ENCODE data around the gene PF4V1. TPM values are rescaled to one million over a fixed set of nuclear protein-coding genes. Genes with fewer than 3 reads are reported as not detected.

The PF4V1 gene
- total RNA-seq, 6 experiments from 2014 or later: not detected

DNA sequence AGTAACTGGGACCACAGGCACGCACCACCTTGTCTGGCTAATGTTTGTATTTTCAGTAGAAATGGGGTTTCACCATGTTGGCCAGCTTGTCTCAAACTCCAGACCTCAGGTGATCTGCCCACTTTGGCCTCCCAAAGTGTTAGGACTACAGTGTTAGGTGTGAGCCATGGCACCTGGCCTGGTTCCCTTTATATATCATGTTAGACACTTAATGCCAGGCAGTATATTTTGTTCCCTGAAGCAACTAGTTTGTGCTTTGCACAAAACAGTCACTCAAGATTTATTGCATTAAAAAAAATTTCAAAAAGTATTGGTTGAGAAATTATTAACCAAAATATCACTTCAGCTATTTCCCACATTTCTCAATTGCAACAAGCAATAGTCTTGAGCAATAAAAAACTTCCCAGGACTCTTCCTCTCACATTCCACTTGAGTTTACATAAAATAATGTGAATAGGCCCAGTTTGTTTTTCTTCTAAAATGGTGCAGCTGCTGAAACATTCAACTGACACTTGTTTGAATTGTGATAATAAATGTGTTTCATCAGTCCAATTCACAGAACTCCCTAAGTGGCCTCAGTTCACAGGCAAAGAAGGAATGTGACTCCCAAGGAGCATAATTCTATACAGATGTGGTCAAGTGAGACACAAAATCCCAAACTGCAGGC, 38.8 kb downstream of the PF4V1 start:
- DNase-seq (no peak), ATAC-seq (peak in 1 of 4 donors; percentile 17)
- Histone ChIP-seq H3K27ac (no peak overlapping the region), H3K4me1 (no peaks in the 10 kb centered on the region), H3K4me3 (no peak overlapping the region), H3K36me3 (no peaks in the 10 kb centered on the region), H3K27me3 (no peaks in the 10 kb centered on the region), H3K9me3 (no peaks in the 10 kb centered on the region)
- no peak for TF ChIP-seq POLR2A (IDR thresholded peaks at IDR 0.05)
- 86% methylated on average over 1 of the region's 1 CpG for WGBS (ENCODE audit: insufficient coverage, low coverage, low lambda C conversion rate, missing lambda C conversion rate)
- intact Hi-C loops (cut with DNase I): no loop called here

DNA sequence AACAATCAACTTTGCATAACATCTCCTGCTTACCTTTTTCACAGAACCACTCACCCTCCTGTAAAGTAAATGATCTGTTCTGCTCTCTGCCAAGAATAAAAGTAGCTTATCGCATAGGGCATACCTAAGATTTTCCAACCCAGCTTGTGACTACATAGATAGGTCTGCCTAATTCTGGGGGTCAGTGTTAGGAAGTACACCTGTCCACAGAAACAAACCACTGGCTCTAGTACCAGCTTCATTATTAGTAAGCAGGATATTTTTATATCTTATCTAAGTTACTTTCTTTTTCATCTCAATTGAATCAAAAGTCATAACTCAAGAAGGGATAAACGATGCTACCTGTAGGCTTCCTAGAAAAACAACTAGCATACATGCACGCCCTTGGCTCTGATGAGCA, 39.9 kb downstream of the PF4V1 start:
- no peak for ATAC-seq
- intact Hi-C loops (cut with DNase I): no loop called here

GRCh38 chr4:73894001-73894400, 40.9 kb downstream of the PF4V1 start:
- ATAC-seq: no peak
- no peaks in the 10 kb centered on the region for H3K36me3 ChIP-seq
- no peaks in the 10 kb centered on the region for H3K4me1 ChIP-seq
- TF ChIP-seq CTCF (IDR thresholded peaks at IDR 0.05): no peak
- TF ChIP-seq POLR2A (IDR thresholded peaks at IDR 0.05): no peak
- WGBS (ENCODE audit: insufficient coverage, low coverage, low lambda C conversion rate, missing lambda C conversion rate): 35% methylated on average over 2 of the region's 2 CpGs
- H3K27me3 ChIP-seq: no peaks in the 10 kb centered on the region
- no peak for DNase-seq
- H3K4me3 ChIP-seq: no peak overlapping the region
- intact Hi-C loops (cut with DNase I): no loop called here
- H3K27ac ChIP-seq: no peak overlapping the region
- no peaks in the 10 kb centered on the region for H3K9me3 ChIP-seq

More for the DNA sequence above, 39.9 kb downstream of the PF4V1 start:
- Histone ChIP-seq H3K4me3 (no peak overlapping the region), H3K27ac (no peak overlapping the region), H3K27me3 (no peaks in the 10 kb centered on the region), H3K36me3 (no peaks in the 10 kb centered on the region), H3K9me3 (no peaks in the 10 kb centered on the region), H3K4me1 (no peaks in the 10 kb centered on the region)
- TF ChIP-seq POLR2A (IDR thresholded peaks at IDR 0.05) (no peak), CTCF (IDR thresholded peaks at IDR 0.05) (no peak)
- no peak for DNase-seq
- WGBS (ENCODE audit: insufficient coverage, low coverage, low lambda C conversion rate, missing lambda C conversion rate): 49% methylated on average over 3 of the region's 3 CpGs

DNA sequence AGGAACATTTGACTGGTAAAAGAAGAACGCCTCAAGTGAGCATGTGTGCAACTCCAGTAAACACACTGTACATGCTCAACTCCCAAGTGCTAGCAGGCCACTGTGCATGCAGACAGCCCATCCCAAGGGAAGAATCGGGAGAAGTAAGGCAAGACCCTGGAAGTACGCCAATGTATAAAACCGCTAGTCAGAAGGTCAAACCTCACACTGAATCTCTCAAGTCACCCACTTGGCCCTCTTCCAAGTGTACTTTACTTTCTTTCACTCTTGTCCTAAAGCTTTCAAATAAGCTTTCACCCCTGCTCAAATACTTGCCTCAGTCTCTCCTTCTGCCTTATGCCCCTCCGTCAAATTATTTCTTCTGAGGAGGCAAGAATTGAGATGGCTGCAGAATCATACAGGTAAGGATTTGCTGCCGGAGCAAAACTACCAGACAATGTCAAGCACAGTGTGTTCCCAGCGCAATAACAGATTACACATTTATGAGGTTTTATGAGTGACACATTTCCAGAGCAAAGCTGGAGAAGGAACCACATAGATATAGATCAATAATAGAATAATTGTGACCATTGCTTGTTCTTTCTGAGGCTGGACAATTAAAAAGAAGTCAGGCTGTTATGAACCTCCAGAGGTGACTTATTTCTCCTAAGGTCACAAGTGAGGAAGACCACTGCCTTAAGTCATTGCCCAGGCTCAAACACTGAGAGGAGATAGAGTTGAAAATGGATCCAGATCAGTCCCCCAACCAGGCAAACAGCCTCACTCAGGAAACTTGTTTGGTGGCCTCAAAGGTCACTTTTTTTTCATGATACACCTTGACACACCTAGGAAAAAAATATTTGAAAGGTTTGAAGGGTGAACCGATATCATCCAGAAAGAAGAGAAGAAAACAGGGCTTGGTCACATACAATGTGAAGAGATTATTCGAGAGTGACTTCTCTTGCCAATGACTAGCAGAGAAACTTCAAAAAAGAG, 42.4 kb downstream of the PF4V1 start:
- no peak for TF ChIP-seq POLR2A (IDR thresholded peaks at IDR 0.05)
- TF ChIP-seq CTCF (IDR thresholded peaks at IDR 0.05): no peak
- no peaks in the 10 kb centered on the region for H3K36me3 ChIP-seq
- no peaks in the 10 kb centered on the region for H3K27me3 ChIP-seq
- no peaks in the 10 kb centered on the region for H3K4me1 ChIP-seq
- no peak for DNase-seq
- no peaks in the 10 kb centered on the region for H3K9me3 ChIP-seq
- no peak for ATAC-seq
- no peak overlapping the region for H3K27ac ChIP-seq
- H3K4me3 ChIP-seq: no peak overlapping the region
- 62% methylated on average over 7 of the region's 9 CpGs for WGBS (ENCODE audit: insufficient coverage, low coverage, low lambda C conversion rate, missing lambda C conversion rate)
- intact Hi-C loops (cut with DNase I): no loop called here

DNA sequence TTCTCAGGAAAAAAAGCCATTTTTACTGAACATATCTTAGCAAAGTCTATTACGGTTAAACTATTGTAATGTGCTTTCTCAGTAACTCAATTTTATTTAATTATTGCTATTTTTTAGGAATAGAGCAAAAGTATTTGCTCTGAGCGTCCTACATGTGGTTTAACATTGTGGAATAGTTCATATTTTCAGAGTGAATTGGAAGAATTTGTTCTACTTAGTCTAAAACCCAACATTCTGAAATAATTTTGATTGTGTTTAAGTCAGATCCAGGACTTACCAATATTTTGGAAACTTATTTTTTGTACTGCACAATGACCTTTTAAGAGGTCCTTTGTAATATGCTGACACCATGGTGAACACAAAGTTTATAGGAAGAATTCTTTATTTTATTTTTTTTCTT, 43.3 kb downstream of the PF4V1 start:
- Histone ChIP-seq H3K4me1 (no peaks in the 10 kb centered on the region), H3K9me3 (no peaks in the 10 kb centered on the region), H3K27ac (no peak overlapping the region), H3K36me3 (no peaks in the 10 kb centered on the region), H3K4me3 (no peak overlapping the region), H3K27me3 (no peaks in the 10 kb centered on the region)
- TF ChIP-seq CTCF (IDR thresholded peaks at IDR 0.05) (no peak), POLR2A (IDR thresholded peaks at IDR 0.05) (no peak)
- DNase-seq (no peak), ATAC-seq (no peak)
- 52% methylated on average over 2 of the region's 2 CpGs for WGBS (ENCODE audit: insufficient coverage, low coverage, low lambda C conversion rate, missing lambda C conversion rate)
- intact Hi-C loops (cut with DNase I): no loop called here

Measured in right lobe of liver (tissue), 6 donors.